Thyroid gland (tissue), 4 donors: ENCODE measurements around the gene PIK3R6. TPM values are rescaled to one million over a fixed set of nuclear protein-coding genes. Genes with fewer than 3 reads are reported as not detected.

Experiments used
- DNase-seq, 2 donors: peaks; one replicate each; pipeline ENCODE4 v3.0.0-alpha.2; 2019
- H3K27ac ChIP-seq, 3 donors: fragments of 200-600 bp; sonication (generic); 1 replicate in 2 of 3; 2 replicates in 1 of 3; pipeline ENCODE4 v1.5.1; 2016 to 2019; ENCODE audit warnings: mild to moderate bottlenecking in 1 of 3, moderate library complexity in 1 of 3
- H3K27me3 ChIP-seq: fragments of 200-600 bp; sonication (generic); one replicate; pipeline ENCODE4 v1.5.1; 2019
- H3K36me3 ChIP-seq, 2 donors: fragments of 200-600 bp; sonication (generic); one replicate each; pipeline ENCODE4 v1.5.1; 2016 to 2019
- H3K4me1 ChIP-seq, 2 donors: fragments of 200-600 bp; sonication (generic); one replicate each; pipeline ENCODE4 v1.5.1; 2017 to 2019
- H3K4me3 ChIP-seq, 3 donors: fragments of 200-600 bp; sonication (generic); replicated peaks in 1 of 3; 1 replicate in 2 of 3; 2 replicates in 1 of 3; pipeline ENCODE4 v1.5.1; 2016; ENCODE audit warnings: mild to moderate bottlenecking in 1 of 3
- H3K9me3 ChIP-seq: fragments of 200-600 bp; sonication (generic); one replicate; pipeline ENCODE4 v1.5.1; 2017
- POLR2A ChIP-seq, 2 donors: fragments of 450-650 bp; IDR thresholded peaks; one replicate each; pipeline ENCODE4 v1.6.1; 2017; ENCODE audit warnings: antibody characterized with exemption in 2 of 2, mild to moderate bottlenecking in 2 of 2, moderate library complexity in 1 of 2
- WGBS, 2 donors: methylation state at CpG; one replicate each; pipeline ENCODE4 v1.1.5; 2017; 5-methylcytosine and 5-hydroxymethylcytosine counted together
- intact Hi-C: fragments of 100-400 bp; cut with DNase I; formaldehyde crosslinking; loops from one replicate; pipeline ENCODE4 v1.15.1; 2023
- total RNA-seq, 4 donors: library from RNA; depleted of rRNA; stranded (reverse); fragments of >200 nt; gene quantifications; one replicate each; pipeline ENCODE4 v1.2.3, GENCODE V29; 2016
- TF ChIP-seq, protein P1 (sequence below), 6 experiments: fragments of 200-600 bp in 3 of 6; fragments of 450-650 bp in 3 of 6; sonication (generic) in 3 of 6; IDR thresholded peaks; one replicate each; pipeline ENCODE4 v1.5.1; 2016 to 2019; ENCODE audit warnings: antibody characterized with exemption in 6 of 6, mild to moderate bottlenecking in 2 of 6, inconsistent platforms in 1 of 6, moderate library complexity in 1 of 6

PIK3R6 gene
- total RNA-seq, 4 donors from 2014 or later, result 0.22 TPM; not detected in 3

GRCh38 chr17:8875957-8876356 is 8.5 kb upstream of the PIK3R6 start:
- no peak for DNase-seq
- Histone ChIP-seq H3K27me3 (no peaks in the 10 kb centered on the region), H3K4me1 (no peaks in the 10 kb centered on the region), H3K9me3 (no peaks in the 10 kb centered on the region), H3K27ac (no peak overlapping the region), H3K4me3 (no peak overlapping the region), H3K36me3 (no peaks in the 10 kb centered on the region)
- no peak for TF ChIP-seq POLR2A (IDR thresholded peaks at IDR 0.05)
- TF ChIP-seq, protein P1, sequence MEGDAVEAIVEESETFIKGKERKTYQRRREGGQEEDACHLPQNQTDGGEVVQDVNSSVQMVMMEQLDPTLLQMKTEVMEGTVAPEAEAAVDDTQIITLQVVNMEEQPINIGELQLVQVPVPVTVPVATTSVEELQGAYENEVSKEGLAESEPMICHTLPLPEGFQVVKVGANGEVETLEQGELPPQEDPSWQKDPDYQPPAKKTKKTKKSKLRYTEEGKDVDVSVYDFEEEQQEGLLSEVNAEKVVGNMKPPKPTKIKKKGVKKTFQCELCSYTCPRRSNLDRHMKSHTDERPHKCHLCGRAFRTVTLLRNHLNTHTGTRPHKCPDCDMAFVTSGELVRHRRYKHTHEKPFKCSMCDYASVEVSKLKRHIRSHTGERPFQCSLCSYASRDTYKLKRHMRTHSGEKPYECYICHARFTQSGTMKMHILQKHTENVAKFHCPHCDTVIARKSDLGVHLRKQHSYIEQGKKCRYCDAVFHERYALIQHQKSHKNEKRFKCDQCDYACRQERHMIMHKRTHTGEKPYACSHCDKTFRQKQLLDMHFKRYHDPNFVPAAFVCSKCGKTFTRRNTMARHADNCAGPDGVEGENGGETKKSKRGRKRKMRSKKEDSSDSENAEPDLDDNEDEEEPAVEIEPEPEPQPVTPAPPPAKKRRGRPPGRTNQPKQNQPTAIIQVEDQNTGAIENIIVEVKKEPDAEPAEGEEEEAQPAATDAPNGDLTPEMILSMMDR (IDR thresholded peaks at IDR 0.05), result no peak
- WGBS, 2 donors, result 75 to 78% methylated on average over 5 of the region's 5 CpGs
- intact Hi-C loops, result no loop called here

DNA sequence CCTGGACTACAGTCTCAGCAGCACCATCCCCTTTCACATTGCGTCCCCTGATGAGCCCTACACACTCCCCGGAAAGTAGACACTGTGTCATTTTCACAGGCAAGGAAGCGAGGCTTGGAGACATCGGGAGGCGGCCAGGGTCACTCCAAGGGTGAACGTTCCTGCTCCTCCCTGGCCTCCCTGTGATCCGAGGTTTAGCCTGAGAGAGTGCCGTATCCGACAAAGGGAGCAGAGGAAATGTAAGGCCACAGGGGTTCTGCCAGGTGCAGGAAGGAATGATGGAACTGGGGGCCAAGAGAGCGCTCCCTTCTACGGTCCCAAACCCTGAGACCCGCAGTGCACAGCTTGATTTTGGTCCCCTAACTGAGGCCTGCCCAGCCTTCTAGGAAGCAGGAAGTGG is 8.0 kb upstream of the PIK3R6 start:
- H3K27me3 ChIP-seq, result no peaks in the 10 kb centered on the region

DNA sequence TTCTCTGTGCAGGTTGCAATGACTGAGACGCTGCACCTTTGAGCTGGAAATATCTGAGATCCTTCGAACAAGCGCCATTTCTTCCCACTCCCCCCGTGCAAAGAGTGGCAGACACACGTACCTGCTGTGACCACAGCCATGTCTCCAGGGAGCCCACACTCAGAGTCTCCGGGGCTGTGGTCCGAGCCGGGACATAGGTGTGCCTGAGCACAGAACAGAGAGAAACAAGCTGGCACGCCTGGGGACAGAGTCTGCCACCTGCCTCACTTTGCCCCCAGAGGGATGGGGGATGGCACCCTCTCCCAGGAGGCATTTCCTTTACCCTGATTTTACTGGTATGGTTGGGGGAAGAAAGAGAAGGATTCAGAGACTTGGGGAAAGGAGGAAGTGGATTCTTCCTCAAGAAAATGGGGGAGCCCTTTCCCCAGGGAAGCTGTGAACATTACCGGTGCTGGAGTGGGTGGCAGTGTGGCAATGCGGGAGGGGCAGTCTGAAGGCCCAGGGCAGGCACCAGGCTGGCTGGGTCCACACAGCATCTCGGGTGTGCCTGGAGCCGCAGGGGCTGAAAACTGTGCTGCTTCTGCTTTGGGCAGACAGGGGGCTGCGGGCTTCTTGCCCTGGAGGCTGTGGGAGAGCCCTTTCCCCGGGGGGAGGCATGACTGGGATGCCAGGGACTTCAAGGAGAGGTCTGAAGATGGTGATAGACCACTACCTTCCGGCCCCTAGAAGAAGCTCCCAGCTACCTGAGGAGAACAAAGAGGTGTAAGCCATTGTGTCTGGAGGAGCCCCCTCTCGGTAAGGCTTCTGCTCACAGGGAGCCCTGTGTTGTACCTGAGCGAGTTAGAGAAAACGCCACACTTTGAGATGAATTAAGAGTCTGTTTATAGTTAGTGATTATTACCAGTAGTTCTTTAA is 6.6 kb upstream of the PIK3R6 start:
- TF ChIP-seq, protein P1 (IDR thresholded peaks at IDR 0.05), result no peak
- no peak for TF ChIP-seq POLR2A (IDR thresholded peaks at IDR 0.05)
- no peaks in the 10 kb centered on the region for H3K4me1 ChIP-seq
- H3K27me3 ChIP-seq, result no peaks in the 10 kb centered on the region
- no peak overlapping the region for H3K27ac ChIP-seq
- intact Hi-C loops, result no loop called here
- DNase-seq, result no peak
- no peak overlapping the region for H3K4me3 ChIP-seq
- H3K9me3 ChIP-seq, result no peaks in the 10 kb centered on the region
- 41 to 55% methylated on average over 19 of the region's 19 CpGs for WGBS, 2 donors
- H3K36me3 ChIP-seq, result no peaks in the 10 kb centered on the region

More for the DNA sequence above, 8.0 kb upstream of the PIK3R6 start:
- Histone ChIP-seq H3K4me1 (no peaks in the 10 kb centered on the region), H3K4me3 (no peak overlapping the region), H3K9me3 (no peaks in the 10 kb centered on the region), H3K36me3 (no peaks in the 10 kb centered on the region), H3K27ac (no peak overlapping the region)
- TF ChIP-seq, protein P1 (IDR thresholded peaks at IDR 0.05), result no peak
- no peak for TF ChIP-seq POLR2A (IDR thresholded peaks at IDR 0.05)
- DNase-seq, result no peak
- intact Hi-C loops, result no loop called here
- 66 to 75% methylated on average over 12 of the region's 12 CpGs for WGBS, 2 donors

GRCh38 chr17:8872705-8873435 is 5.4 kb upstream of the PIK3R6 start:
- Histone ChIP-seq H3K27ac (no peak overlapping the region), H3K27me3 (no peaks in the 10 kb centered on the region), H3K9me3 (no peaks in the 10 kb centered on the region), H3K36me3 (no peaks in the 10 kb centered on the region), H3K4me3 (no peak overlapping the region), H3K4me1 (no peaks in the 10 kb centered on the region)
- TF ChIP-seq POLR2A (IDR thresholded peaks at IDR 0.05), result no peak
- TF ChIP-seq, protein P1 (IDR thresholded peaks at IDR 0.05), result no peak
- intact Hi-C loops, result no loop called here
- no peak for DNase-seq
- WGBS, 2 donors, result 57 to 64% methylated on average over 17 of the region's 17 CpGs
